Measurements from ENCODE around the gene PDP2.

PDP2 gene

GRCh38 chr16:66888647-66889615 lies 8.6 kb downstream of the PDP2 start:
- no peak for TF ChIP-seq CTCF (IDR thresholded peaks at IDR 0.05; ENCODE audit: control insufficient read depth, insufficient read depth, low read depth, low read length, missing control alignments)
- no peak overlapping the region for H3K4me3 ChIP-seq (ENCODE audit: control insufficient read depth, low read depth, low read length)
- no peak for DNase-seq (ENCODE audit: low read depth)

- H3K4me3 ChIP-seq (ENCODE audit: control insufficient read depth, low read depth, low read length): no peak overlapping the region
- no peak for DNase-seq (ENCODE audit: low read depth)
- TF ChIP-seq CTCF (IDR thresholded peaks at IDR 0.05; ENCODE audit: control insufficient read depth, insufficient read depth, low read depth, low read length, missing control alignments): no peak
Measured at GRCh38 chr16:66889622-66890021, 9.3 kb downstream of the PDP2 start.

GRCh38 chr16:66890799-66891198 lies 10.5 kb downstream of the PDP2 start:
- no peak for TF ChIP-seq CTCF (IDR thresholded peaks at IDR 0.05; ENCODE audit: control insufficient read depth, insufficient read depth, low read depth, low read length, missing control alignments)
- no peak for DNase-seq (ENCODE audit: low read depth)
- H3K4me3 ChIP-seq (ENCODE audit: control insufficient read depth, low read depth, low read length): no peak overlapping the region

GRCh38 chr16:66891360-66891759 lies 11.0 kb downstream of the PDP2 start:
- DNase-seq (ENCODE audit: low read depth): no peak
- no peak for TF ChIP-seq CTCF (IDR thresholded peaks at IDR 0.05; ENCODE audit: control insufficient read depth, insufficient read depth, low read depth, low read length, missing control alignments)

GRCh38 chr16:66891797-66892196 lies 11.5 kb downstream of the PDP2 start:
- no peak for TF ChIP-seq CTCF (IDR thresholded peaks at IDR 0.05; ENCODE audit: control insufficient read depth, insufficient read depth, low read depth, low read length, missing control alignments)
- no peak for DNase-seq (ENCODE audit: low read depth)
- no peak overlapping the region for H3K4me3 ChIP-seq (ENCODE audit: control insufficient read depth, low read depth, low read length)

More at GRCh38 chr16:66891360-66891759, 11.0 kb downstream of the PDP2 start:
- no peak overlapping the region for H3K4me3 ChIP-seq (ENCODE audit: control insufficient read depth, low read depth, low read length)

- DNase-seq (ENCODE audit: low read depth): no peak
- no peak for TF ChIP-seq CTCF (IDR thresholded peaks at IDR 0.05; ENCODE audit: control insufficient read depth, insufficient read depth, low read depth, low read length, missing control alignments)
- no peak overlapping the region for H3K4me3 ChIP-seq (ENCODE audit: control insufficient read depth, low read depth, low read length)
Measured at GRCh38 chr16:66894055-66894454, 13.7 kb downstream of the PDP2 start.

All from AG09309 (cell line).